ENCODE results near the gene PCNX3.
A peak's percentile ranks its signal among the peaks of the same experiment; 100 is the strongest.

The PCNX3 gene

GRCh38 chr11:65661599-65662246 is 46.1 kb downstream of the PCNX3 start:
- CTCF ChIA-PET = interaction anchor here (0.6 kb wide), 1 partner anchor 35 kb away, joined by 5 read pairs; no protein-coding TSS in a partner anchor
- POLR2A ChIA-PET (ENCODE audit: low non-redundant PET) = interaction anchor here (0.9 kb wide), 1 partner anchor 12 kb away, joined by 3 read pairs; no protein-coding TSS in a partner anchor
- no peak for TF ChIP-seq CTCF (conservative IDR thresholded peaks at IDR 0.05; ENCODE audit: low read depth)
- peak overlapping the region; percentile 98 for H3K27ac ChIP-seq
- no peak for DNase-seq (ENCODE audit: low spot score)

- ChIA-PET CTCF (no interaction called here), POLR2A (ENCODE audit: low non-redundant PET) (interaction anchor here (0.9 to 1.7 kb wide), 2 partner anchors 10 to 12 kb away, joined by 3 to 6 read pairs; no protein-coding TSS in a partner anchor)
- DNase-seq (ENCODE audit: low spot score) = no peak
- no peak for TF ChIP-seq CTCF (conservative IDR thresholded peaks at IDR 0.05; ENCODE audit: low read depth)
- H3K27ac ChIP-seq = peak overlapping the region; percentile 98
Observed at GRCh38 chr11:65662247-65662798, 46.7 kb downstream of the PCNX3 start.

- POLR2A ChIA-PET (ENCODE audit: low non-redundant PET) = interaction anchor here (0.7 to 1.7 kb wide), 2 partner anchors 11 to 117 kb away, joined by 3 to 6 read pairs; no protein-coding TSS in a partner anchor
- peak; percentile 92 for DNase-seq (ENCODE audit: low spot score)
- CTCF ChIA-PET = interaction anchor here (0.6 to 0.7 kb wide), 2 partner anchors 43 to 49 kb away, joined by 4 to 8 read pairs; no protein-coding TSS in a partner anchor
- H3K27ac ChIP-seq = peak within 1 kb of the TSS; percentile 98
- TF ChIP-seq CTCF (conservative IDR thresholded peaks at IDR 0.05; ENCODE audit: low read depth) = no peak
Observed at GRCh38 chr11:65662799-65663638, 47.4 kb downstream of the PCNX3 start, which contains the start of gene RELA. Gene RELA, minus strand, starts transcription at chr11:65662916. Its CDS starts 84 bp downstream, at chr11:65662832.

DNA sequence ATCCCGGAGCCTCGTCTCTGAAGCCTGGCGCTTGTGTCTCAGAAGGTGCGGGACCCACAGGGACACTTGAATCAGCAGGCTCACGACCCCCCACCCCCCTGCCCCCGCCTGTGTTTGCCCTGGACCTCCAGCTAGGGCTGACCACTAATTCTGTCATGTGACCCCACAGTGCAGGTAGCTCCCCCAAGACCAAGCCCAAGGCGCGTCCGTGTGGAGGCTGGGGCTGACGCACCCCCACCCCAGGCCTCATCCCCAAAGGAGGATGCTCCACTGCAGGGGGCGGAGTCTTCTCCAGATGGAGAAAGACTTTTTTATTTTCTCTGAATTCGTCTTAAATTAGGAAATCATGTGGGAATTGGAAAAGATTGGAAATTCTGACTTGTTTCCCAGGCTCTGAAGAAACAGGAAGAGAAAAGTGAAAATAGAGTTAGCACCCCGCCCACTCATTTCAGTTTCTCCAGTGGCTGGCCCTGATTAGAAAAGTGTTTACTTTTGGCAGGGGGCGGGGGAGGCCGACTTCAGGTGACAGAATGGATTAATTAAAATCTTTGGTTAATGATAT is 48.1 kb downstream of the PCNX3 start:
- no peak for TF ChIP-seq CTCF (conservative IDR thresholded peaks at IDR 0.05; ENCODE audit: low read depth)
- DNase-seq (ENCODE audit: low spot score) = peak; percentile 46

DNA sequence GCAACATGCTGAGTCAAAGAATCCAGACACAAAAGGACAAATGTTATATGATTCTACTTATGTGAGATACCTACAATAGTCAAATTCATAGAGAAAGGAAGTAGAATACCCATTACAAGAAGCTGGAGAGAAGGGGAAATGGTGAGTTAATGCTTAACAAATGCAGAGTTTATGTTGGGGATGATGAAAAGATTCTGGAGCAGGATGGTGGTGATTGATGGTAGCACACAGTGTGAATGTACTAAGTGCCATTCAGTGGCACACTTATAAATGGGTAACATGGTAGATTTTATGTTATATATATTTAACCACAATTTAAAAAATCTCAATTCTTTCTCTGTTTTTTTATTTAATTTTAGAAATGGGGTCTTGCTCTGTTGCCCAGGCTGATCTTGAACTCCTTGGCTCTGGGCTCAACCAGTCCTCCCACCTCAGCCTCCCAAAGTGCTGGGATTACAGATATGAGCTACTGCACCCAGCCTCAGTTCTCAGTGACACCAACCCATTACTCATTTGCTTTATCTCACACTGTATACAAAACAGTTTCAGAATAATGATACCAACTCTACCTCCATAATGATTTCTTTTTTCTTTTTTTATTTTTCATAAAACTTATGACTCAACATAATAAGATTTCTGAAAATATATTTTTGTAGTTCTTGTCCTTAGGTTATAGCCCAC is 56.7 kb downstream of the PCNX3 start:
- DNase-seq (ENCODE audit: low spot score) = no peak
- CTCF ChIA-PET = interaction anchor here (1.0 kb wide), 1 partner anchor 27 kb away, joined by 3 read pairs; no protein-coding TSS in a partner anchor
- POLR2A ChIA-PET (ENCODE audit: low non-redundant PET) = no interaction called here
- no peak for TF ChIP-seq CTCF (conservative IDR thresholded peaks at IDR 0.05; ENCODE audit: low read depth)
- no peak overlapping the region for H3K27ac ChIP-seq

More for the DNA sequence above, 48.1 kb downstream of the PCNX3 start:
- ChIA-PET CTCF (interaction anchor here (0.6 kb wide), 1 partner anchor 42 kb away, joined by 8 read pairs; no protein-coding TSS in a partner anchor), POLR2A (ENCODE audit: low non-redundant PET) (interaction anchor here (0.7 to 1.7 kb wide), 2 partner anchors 11 to 117 kb away, joined by 3 to 6 read pairs; no protein-coding TSS in a partner anchor)
- H3K27ac ChIP-seq = peak overlapping the region; percentile 98

Measured in RWPE1 (cell line).